CD4-positive, alpha-beta T cell treated with Interleukin-2 at 100 ng/mL for 4 hours (primary cell): Measurements from ENCODE around the gene STRIP1.

ENCODE experiments used
- DNase-seq: peaks from one replicate; pipeline ENCODE4 v3.0.0-alpha.2; 2020; ENCODE audit warnings: low spot score

The STRIP1 gene, protein sequence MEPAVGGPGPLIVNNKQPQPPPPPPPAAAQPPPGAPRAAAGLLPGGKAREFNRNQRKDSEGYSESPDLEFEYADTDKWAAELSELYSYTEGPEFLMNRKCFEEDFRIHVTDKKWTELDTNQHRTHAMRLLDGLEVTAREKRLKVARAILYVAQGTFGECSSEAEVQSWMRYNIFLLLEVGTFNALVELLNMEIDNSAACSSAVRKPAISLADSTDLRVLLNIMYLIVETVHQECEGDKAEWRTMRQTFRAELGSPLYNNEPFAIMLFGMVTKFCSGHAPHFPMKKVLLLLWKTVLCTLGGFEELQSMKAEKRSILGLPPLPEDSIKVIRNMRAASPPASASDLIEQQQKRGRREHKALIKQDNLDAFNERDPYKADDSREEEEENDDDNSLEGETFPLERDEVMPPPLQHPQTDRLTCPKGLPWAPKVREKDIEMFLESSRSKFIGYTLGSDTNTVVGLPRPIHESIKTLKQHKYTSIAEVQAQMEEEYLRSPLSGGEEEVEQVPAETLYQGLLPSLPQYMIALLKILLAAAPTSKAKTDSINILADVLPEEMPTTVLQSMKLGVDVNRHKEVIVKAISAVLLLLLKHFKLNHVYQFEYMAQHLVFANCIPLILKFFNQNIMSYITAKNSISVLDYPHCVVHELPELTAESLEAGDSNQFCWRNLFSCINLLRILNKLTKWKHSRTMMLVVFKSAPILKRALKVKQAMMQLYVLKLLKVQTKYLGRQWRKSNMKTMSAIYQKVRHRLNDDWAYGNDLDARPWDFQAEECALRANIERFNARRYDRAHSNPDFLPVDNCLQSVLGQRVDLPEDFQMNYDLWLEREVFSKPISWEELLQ

DNA sequence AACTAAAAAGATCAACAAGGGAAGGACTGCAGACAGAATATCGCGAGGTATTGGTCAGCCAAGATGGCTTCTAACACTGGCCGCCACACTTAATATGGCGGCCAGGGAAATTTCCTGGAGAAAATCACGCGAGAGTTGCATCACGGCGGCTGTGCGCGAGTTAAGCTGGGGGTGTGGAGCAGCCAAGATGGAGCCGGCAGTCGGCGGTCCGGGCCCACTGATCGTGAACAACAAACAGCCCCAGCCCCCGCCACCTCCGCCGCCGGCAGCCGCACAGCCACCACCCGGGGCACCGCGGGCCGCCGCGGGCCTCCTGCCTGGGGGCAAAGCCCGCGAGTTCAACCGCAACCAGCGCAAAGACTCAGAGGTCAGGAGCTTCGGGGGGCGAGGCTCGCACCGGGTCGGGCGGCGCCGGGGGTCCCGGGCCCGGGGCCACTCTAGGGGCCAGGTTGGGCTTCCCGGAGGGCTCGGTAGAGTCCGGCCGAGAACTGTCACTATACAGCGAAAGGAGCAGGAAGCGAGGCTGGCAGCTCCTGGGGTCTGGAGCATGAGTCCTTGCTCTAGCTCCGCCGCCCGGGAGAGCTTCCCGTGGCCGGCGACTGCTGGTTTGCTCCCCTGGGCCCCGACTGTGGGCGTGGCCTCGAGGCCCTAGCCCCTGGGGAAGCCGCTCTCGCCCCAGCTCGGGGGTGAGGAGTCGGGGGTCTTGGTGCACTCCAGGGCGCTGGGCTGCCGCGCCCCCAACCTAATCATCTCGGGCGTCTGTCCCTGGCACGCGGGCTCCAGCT is at the start of gene STRIP1:
STRIP1 (plus strand) TSS at position 174 of the 785 bp plus-strand sequence; CDS start at position 188, 14 bp downstream.
- DNase-seq, result peak; percentile 97

DNA sequence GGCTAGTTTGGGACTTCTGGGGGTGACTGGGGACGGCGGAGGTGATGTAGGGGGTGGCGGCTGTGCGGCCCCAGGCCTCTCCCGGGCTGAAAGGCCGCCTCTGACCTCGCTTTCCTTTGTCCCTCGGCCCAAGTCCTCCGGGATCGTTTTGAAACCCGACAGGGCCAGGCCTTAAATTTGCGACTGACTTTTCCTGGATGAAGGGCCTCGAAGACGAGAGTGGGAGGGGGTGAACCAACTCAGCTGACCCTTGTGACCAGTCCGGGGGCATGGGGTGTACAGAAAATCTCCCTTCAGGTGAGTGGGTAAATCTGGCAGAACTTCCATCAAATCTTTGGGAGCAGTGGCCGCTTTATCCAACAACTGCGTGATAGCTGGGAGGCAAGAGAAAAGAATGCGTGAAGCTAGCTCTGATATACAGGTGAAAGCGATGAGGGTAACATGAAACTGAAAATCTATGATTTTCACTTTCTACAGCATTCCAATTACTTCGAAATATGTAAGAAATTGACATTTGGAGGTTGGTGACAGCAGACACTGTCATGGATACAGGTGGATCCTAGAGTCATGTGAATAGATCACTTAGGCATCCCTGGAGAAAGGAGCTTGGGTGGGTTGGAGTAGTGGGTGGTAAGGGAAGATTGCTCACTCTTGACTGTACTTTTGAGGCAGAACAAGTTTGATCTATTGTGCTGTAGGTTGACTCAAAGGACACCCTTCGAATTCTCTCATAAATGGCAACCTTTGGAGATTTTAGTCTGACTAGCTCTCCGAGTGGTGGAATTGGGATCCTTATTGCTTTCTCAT is 49.0 kb upstream of the STRIP1 start:
- no peak for DNase-seq

DNA sequence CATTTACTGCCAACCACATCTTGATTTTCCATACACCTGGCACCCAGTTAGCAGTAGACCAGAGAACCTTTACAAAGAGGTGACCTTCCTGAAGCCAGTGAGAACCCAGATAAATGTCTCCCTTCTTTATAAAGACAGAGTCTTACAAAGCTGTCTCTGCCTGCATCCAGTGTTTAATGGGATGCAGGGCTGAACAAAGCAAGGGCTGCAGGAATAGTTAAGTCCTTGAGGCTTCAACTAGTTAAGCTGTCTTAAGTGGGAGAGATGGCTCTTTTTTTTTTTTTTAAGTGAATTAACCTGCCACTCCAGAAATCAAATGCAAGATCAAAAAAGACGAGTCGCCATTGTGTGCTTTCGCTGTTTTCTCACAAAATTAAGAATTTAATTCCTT is 48.4 kb upstream of the STRIP1 start:
- no peak for DNase-seq

- DNase-seq, result no peak
Measured at GRCh38 chr1:109988349-109988914, 46.0 kb upstream of the STRIP1 start.

DNA sequence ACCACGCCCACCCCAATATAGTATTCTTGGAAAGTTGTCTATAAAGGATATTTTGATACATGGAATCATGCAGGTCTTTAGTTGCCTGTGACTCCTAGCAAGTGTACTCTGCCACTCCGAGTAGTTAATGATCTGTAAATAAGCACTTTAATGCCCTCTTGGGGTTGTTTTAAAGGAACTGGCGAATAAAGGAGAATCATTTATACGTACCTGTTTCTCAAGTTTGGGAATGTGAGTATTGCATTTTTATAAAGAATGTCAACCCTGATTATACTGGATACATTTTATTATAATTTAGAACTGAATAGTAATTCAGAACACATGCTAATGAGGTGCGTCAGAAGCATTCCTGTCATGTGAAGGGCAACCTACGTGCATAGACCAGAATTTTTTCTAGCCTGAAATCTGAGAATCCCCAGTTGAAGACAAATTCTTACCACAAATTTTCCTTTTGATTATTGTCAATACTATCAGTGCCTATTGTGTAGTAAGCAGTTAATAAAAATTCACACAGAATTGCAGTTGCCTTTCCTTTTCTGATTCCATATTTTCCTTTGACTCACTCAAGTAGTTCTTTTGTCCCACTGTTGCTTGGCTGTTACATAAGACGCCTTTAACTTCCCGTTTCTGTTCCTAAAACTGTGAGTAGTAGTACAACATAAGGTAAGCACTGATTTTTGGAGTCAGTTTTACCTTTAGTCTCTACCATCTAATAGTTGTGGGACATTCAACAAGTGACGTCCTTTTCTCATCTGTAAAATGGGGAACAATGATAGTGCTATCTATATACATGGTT is 44.7 kb upstream of the STRIP1 start:
- no peak for DNase-seq

- no peak for DNase-seq
Measured at GRCh38 chr1:109990302-109990653, 44.1 kb upstream of the STRIP1 start.

- no peak for DNase-seq
Measured at GRCh38 chr1:109991400-109991925, 43.0 kb upstream of the STRIP1 start.

DNA sequence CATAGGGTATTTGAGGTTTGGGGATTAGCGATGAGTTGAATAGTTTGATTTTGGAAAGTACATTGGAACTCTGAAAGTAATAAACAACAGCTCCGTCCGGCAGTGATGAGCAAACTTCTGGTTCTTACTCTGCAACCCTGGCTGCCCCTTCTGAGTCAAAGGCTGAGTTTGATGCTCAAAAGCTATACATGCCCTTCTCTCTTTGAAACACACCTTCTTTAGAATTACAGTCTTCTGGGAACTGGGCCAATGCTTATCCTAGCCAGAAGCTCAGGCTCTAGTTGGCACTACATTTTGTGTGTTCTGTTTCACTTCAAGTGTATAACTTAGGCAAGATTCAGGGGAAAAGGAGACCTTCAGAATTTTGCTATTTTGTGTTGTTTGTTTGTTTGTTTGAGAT is 40.5 kb upstream of the STRIP1 start:
- no peak for DNase-seq

DNA sequence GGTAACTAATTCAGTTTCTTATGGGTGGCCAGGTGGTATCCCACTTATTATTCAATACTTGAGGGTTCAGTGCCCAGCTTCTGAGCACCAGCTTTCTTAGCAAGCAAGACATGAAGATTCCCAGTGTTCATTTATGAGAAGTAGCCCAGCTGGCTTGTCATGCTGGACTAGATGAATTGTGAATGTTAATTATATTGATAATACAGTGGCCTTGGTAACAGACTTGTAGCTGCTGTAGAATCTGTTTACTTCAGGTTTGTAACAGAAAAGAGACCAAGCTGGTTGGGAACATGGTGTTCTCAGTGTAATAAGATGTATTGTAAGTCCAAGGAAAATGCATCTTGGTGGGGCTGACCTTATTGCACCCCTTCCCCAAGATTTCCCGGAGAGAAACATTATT is 39.8 kb upstream of the STRIP1 start:
- DNase-seq, result no peak

GRCh38 chr1:109995536-109995935 is 38.9 kb upstream of the STRIP1 start:
- DNase-seq, result no peak

DNA sequence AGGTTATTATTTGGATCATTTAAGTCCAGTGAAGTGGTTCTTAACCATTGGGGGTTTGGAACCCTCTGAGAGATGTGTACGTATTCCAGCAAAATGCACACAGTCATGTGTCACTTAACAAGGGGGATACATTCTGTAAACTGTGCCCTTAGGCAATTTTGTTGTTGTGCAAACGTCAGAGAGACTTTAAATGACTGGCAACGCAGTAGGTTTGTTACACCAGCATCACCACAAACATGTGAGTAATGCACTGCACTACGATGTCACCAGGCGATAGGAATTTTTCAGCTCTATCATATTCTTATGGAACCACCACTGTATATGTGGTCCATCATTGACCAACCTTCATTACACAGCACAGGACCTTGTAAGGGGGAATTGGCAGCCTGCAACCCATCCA is 37.9 kb upstream of the STRIP1 start:
- DNase-seq, result no peak

GRCh38 chr1:109997204-109997866 is 37.1 kb upstream of the STRIP1 start:
- DNase-seq, result no peak

GRCh38 chr1:109997867-109998229 is 36.6 kb upstream of the STRIP1 start:
- DNase-seq, result no peak

DNA sequence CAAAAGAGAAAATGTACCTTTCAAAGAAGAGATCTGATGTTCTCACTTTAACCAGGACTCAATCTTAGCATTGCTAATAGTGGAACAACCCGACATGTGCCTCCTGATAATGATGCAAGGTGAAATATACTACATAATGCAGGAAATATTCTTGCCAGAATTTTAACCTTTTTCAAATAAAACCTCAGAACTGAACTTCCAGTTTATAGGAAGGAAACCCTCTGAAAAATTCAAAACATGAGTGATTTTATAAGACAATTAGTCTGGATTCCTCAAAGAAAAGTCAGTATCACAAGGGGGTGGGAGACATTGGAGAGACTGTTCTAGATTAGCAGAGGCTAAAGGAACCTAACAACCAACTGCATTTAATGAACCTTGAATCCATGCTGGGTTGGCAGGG is 31.7 kb upstream of the STRIP1 start:
- no peak for DNase-seq

DNA sequence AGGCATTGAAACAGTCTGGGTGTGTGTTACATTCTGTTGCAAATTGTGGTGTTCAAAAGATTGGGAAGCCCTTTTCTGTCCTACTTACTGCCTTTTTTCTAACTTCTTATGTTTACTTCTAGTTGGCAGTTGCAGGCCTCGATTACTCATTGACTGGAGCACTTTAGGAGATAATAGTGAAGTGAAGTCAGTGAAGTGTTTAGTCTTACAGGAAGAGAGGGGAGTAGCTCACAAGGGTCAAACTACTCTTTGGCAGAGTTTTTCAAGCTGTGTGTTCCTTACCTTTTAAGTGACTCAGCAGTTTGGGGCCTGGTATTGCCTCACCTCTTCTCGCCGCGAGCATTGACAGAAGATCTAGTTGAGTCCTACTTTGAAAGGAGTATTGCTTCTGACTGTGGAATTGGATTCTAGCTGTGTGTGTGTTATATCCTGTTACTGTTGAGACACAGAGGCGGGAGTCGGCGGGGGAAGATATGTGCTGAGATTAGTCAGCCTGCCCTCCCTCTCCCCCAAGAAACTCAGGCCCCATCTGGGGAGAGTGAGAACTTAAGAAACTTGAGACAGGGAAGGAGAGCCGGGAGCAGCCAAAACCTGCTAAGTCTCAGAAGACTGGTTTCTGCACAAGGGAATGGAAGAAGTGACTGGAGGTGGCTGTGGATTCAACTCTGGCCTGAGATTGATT is 30.5 kb upstream of the STRIP1 start:
- DNase-seq, result peak; percentile 31

GRCh38 chr1:110004583-110004982 is 29.8 kb upstream of the STRIP1 start:
- peak; percentile 10 for DNase-seq

GRCh38 chr1:110005971-110006370 is 28.5 kb upstream of the STRIP1 start:
- no peak for DNase-seq

DNA sequence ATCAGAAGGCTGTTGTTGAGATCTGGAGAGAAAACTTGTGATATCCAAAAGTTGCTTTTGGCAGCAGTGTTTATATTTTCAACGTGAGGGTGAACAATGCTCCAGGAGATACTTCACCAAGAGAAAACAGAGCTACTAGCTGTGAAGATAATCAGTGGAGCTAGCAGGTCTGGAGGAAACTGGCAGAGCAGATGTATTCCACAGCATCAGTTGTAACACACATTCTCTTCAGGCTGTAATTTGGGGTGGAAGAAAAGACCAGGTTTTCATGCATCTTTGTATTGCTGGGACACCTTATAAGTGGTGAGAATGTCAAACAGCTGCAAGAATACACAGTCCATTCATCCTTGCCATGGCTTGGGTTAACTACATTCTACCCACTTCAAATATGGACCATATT is 27.9 kb upstream of the STRIP1 start:
- DNase-seq, result no peak
